Measurements from ENCODE around the gene SPSB2. TPM values are rescaled to one million over a fixed set of nuclear protein-coding genes. Genes with fewer than 3 reads are reported as not detected.

SPSB2 gene
- total RNA-seq, 1 experiment from 2014 or later: 11.6 TPM

GRCh38 chr12:6863033-6863432 is 10.1 kb downstream of the SPSB2 start:
- Histone ChIP-seq H3K36me3 (ENCODE audit: control insufficient read depth, insufficient read depth, low read length) (peaks cover 4% of the 10 kb centered on the region), H3K27me3 (ENCODE audit: control insufficient read depth, insufficient read depth, low read length) (no peaks in the 10 kb centered on the region), H3K4me1 (ENCODE audit: control insufficient read depth, insufficient read depth, low read length) (peaks cover 6% of the 10 kb centered on the region), H3K9me3 (ENCODE audit: control insufficient read depth, insufficient read depth, low read depth, low read length) (no peaks in the 10 kb centered on the region), H3K27ac (ENCODE audit: low read length) (no peak overlapping the region), H3K4me3 (ENCODE audit: low read depth in 2 of 2, low read length in 2 of 2) (no peak overlapping the region)
- no TSS peak for BruUV-seq (replicated peaks)
- POLR2A ChIA-PET: no interaction called here
- no peak for ATAC-seq
- TF ChIP-seq REST (IDR thresholded peaks at IDR 0.05; ENCODE audit: insufficient read depth in 1 of 2, low read depth in 2 of 2, low read length in 1 of 2) (no peak), POLR2AphosphoS5 (IDR thresholded peaks at IDR 0.05; ENCODE audit: low read depth, low read length) (no peak), CTCF (IDR thresholded peaks at IDR 0.05) (no peak), SIN3A (IDR thresholded peaks at IDR 0.05; ENCODE audit: borderline replicate concordance, insufficient read depth, low read depth, low read length) (no peak), TCF7L2 (IDR thresholded peaks at IDR 0.05; ENCODE audit: low read depth, low read length) (no peak)
- no peak for DNase-seq (ENCODE audit: low read depth, low spot score)
- intact Hi-C loops (cut with micrococcal nuclease; ENCODE audit: unreplicated experiment): no loop called here
- CTCF ChIA-PET: no interaction called here
- in situ Hi-C loops (cut with HindIII; ENCODE audit: low pct_unique_long_range_greater_than_20kb, low sequenced_read_pairs): no loop called here

- H3K36me3 ChIP-seq (ENCODE audit: control insufficient read depth, insufficient read depth, low read length): peaks cover 4% of the 10 kb centered on the region
- no peaks in the 10 kb centered on the region for H3K27me3 ChIP-seq (ENCODE audit: control insufficient read depth, insufficient read depth, low read length)
- no TSS peak for BruUV-seq (replicated peaks)
- DNase-seq (ENCODE audit: low read depth, low spot score) (no peak), ATAC-seq (no peak)
- no peak overlapping the region for H3K27ac ChIP-seq (ENCODE audit: low read length)
- no peak overlapping the region for H3K4me3 ChIP-seq (ENCODE audit: low read depth in 2 of 2, low read length in 2 of 2)
- TF ChIP-seq POLR2AphosphoS5 (IDR thresholded peaks at IDR 0.05; ENCODE audit: low read depth, low read length) (no peak), SIN3A (IDR thresholded peaks at IDR 0.05; ENCODE audit: borderline replicate concordance, insufficient read depth, low read depth, low read length) (no peak), TCF7L2 (IDR thresholded peaks at IDR 0.05; ENCODE audit: low read depth, low read length) (no peak), REST (IDR thresholded peaks at IDR 0.05; ENCODE audit: insufficient read depth in 1 of 2, low read depth in 2 of 2, low read length in 1 of 2) (no peak), CTCF (IDR thresholded peaks at IDR 0.05) (no peak)
- in situ Hi-C loops (cut with HindIII; ENCODE audit: low pct_unique_long_range_greater_than_20kb, low sequenced_read_pairs): no loop called here
- intact Hi-C loops (cut with micrococcal nuclease; ENCODE audit: unreplicated experiment): no loop called here
- peaks cover under 1% of the 10 kb centered on the region for H3K4me1 ChIP-seq (ENCODE audit: control insufficient read depth, insufficient read depth, low read length)
- ChIA-PET CTCF (no interaction called here), POLR2A (no interaction called here)
- H3K9me3 ChIP-seq (ENCODE audit: control insufficient read depth, insufficient read depth, low read depth, low read length): no peaks in the 10 kb centered on the region
Observed at GRCh38 chr12:6861391-6861790, 11.7 kb downstream of the SPSB2 start.

Data from Panc1 (cell line).